Keratinocyte (primary cell): ENCODE measurements around the gene ST6GALNAC6. TPM values are rescaled to one million over a fixed set of nuclear protein-coding genes. Genes with fewer than 3 reads are reported as not detected.
A peak's percentile ranks its signal among the peaks of the same experiment; 100 is the strongest.

Experiments used
- DNase-seq: peaks from one replicate; pipeline ENCODE4 v3.0.0-alpha.2; 2011; ENCODE audit warnings: low read depth, missing footprints, low spot score
- FAIRE-seq: peaks from 2 replicates; lab custom pipeline; 2011; peaks lifted over from hg19 to GRCh38; lab: Jason Lieb, UNC
- H2AFZ ChIP-seq: 2 replicates; pipeline ENCODE4 v1.6.0; 2012; ENCODE audit warnings: low read length, control low read depth, inconsistent platforms; ENCODE audit not compliant: control insufficient read depth
- H3K27ac ChIP-seq: 2 replicates; pipeline ENCODE4 v1.5.1; 2011; ENCODE audit warnings: low read length; ENCODE audit not compliant: control insufficient read depth, insufficient read depth
- H3K27me3 ChIP-seq: 3 replicates; pipeline ENCODE4 v1.6.0; 2011; ENCODE audit warnings: low read length; ENCODE audit not compliant: control insufficient read depth, insufficient read depth; ENCODE audit errors: extremely low read depth
- H3K36me3 ChIP-seq, 2 experiments: 2 replicates in 1 of 2; 3 replicates in 1 of 2; pipeline ENCODE4 v1.5.1; 2011; ENCODE audit warnings: low read length in 2 of 2, mild to moderate bottlenecking in 1 of 2; ENCODE audit not compliant: control insufficient read depth in 2 of 2, insufficient read depth in 2 of 2; ENCODE audit errors: extremely low read depth in 1 of 2
- H3K4me1 ChIP-seq: 3 replicates; pipeline ENCODE4 v1.5.1; 2011; ENCODE audit warnings: low read length; ENCODE audit not compliant: control insufficient read depth, insufficient read depth; ENCODE audit errors: extremely low read depth
- H3K4me2 ChIP-seq: 3 replicates; pipeline ENCODE4 v1.6.0; 2011; ENCODE audit warnings: low read depth, low read length; ENCODE audit not compliant: control insufficient read depth, insufficient read depth; ENCODE audit errors: extremely low read depth
- H3K4me3 ChIP-seq, 3 experiments: fragments of 200-600 bp in 1 of 3; sonication (generic) in 1 of 3; 2 replicates in 2 of 3; 3 replicates in 1 of 3; pipeline ENCODE4 v1.5.1; 2011 to 2016; ENCODE audit warnings: low read length in 3 of 3, mild to moderate bottlenecking in 3 of 3, control low read depth in 2 of 3, inconsistent platforms in 1 of 3, low read depth in 1 of 3, mixed read lengths in 1 of 3, mixed run types in 1 of 3, moderate library complexity in 1 of 3; ENCODE audit not compliant: control insufficient read depth in 2 of 3, insufficient read depth in 2 of 3; ENCODE audit errors: extremely low read depth in 1 of 3
- H3K79me2 ChIP-seq: 2 replicates; pipeline ENCODE4 v1.6.0; 2012; ENCODE audit warnings: low read length; ENCODE audit not compliant: control insufficient read depth, insufficient read depth
- H3K9ac ChIP-seq: 3 replicates; pipeline ENCODE4 v1.6.0; 2011; ENCODE audit warnings: low read length; ENCODE audit not compliant: control insufficient read depth, insufficient read depth; ENCODE audit errors: extremely low read depth
- H3K9me1 ChIP-seq: 3 replicates; pipeline ENCODE4 v1.6.0; 2011; ENCODE audit warnings: low read length; ENCODE audit not compliant: control insufficient read depth, insufficient read depth; ENCODE audit errors: extremely low read depth
- H3K9me3 ChIP-seq: 2 replicates; pipeline ENCODE4 v1.5.1; 2012; ENCODE audit warnings: low read depth, low read length; ENCODE audit not compliant: control insufficient read depth
- H4K20me1 ChIP-seq: 3 replicates; pipeline ENCODE4 v1.6.0; 2011; ENCODE audit warnings: low read length; ENCODE audit not compliant: control insufficient read depth, insufficient read depth; ENCODE audit errors: extremely low read depth
- EZH2 ChIP-seq: IDR thresholded peaks from one replicate; pipeline ENCODE4 v1.6.1; 2012; ENCODE audit warnings: inconsistent platforms, mild to moderate bottlenecking, low read length, moderate library complexity
- dilution Hi-C: fragments of 300-500 bp; cut with MboI; formaldehyde crosslinking; loops from one replicate; pipeline ENCODE4 v1.7.0; 2020; ENCODE audit warnings: low sequenced_read_pairs; ENCODE audit not compliant: extremely low pct_ligation_motif_present
- polyA plus RNA-seq, 5 experiments: library from polyadenylated mRNA; depleted of rRNA in 3 of 5; stranded (reverse) in 3 of 5; stranded (forward) in 1 of 5; unstranded in 1 of 5; fragments of >200 nt; gene quantifications; 1 replicate in 1 of 5; 2 replicates in 3 of 5; 3 replicates in 1 of 5; pipeline versions ENCODE4 v1.2.1 to v1.2.3, GENCODE V29; 2011 to 2012; ENCODE audit warnings: missing spikeins in 2 of 5, low read depth in 1 of 5, low replicate concordance in 1 of 5
- TF ChIP-seq, protein P1 (sequence below), 3 experiments: IDR thresholded peaks in 1 of 3; conservative IDR thresholded peaks in 1 of 3; optimal IDR thresholded peaks in 1 of 3; 2 replicates in 2 of 3; 3 replicates in 1 of 3; pipeline versions ENCODE3 to v1.5.1; 2011; ENCODE audit warnings: low read length in 3 of 3, mild to moderate bottlenecking in 3 of 3, moderate library complexity in 2 of 3, control low read depth in 1 of 3, inconsistent platforms in 1 of 3; ENCODE audit not compliant: insufficient read depth in 2 of 3; ENCODE audit errors: extremely low read depth in 1 of 3

The ST6GALNAC6 gene
- polyA plus RNA-seq, 1 donor (not counting 4 experiments of a cell fraction or from before 2014, with no cell fraction given) = 21.1 TPM

DNA sequence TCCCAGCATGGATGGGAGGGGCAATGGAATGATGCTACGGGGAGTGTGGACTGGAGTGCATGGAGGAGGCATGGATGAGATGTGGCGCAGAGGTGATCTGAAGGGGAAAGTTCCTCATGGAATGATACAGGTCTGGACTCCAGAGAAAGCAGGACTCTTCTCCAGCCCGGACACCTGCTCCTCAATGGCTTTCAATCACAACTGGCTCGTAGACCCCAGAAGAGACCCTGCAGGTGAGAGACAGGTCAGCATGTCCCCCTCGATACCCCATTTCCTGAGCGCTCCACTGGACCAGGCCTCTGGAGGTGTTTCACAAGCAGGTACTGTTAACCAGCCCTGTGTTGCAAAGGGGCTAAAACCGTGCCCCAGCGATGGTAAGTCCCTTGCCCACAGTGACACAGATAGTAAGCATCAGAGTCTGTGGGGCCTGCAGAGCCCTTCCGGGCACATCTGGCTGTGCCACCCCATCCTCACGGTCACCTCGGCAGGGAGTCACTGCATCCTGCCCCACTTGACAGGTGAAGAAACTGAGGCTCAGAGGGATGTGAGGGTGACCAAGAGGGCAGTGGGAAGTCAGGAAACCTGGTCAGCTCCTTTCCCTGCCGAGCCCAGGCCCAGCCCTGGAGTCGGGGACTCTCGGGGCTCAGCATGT lies 43.7 kb upstream of the ST6GALNAC6 start:
- Histone ChIP-seq H3K9me1 (no peaks in the 10 kb centered on the region), H3K4me1 (peaks cover 5% of the 10 kb centered on the region), H3K36me3 (peaks cover 5 to 10% of the 10 kb centered on the region in 2 experiments), H3K4me3 (no peak overlapping the region), H3K79me2 (no peaks in the 10 kb centered on the region), H3K9me3 (no peaks in the 10 kb centered on the region), H2AFZ (no peak overlapping the region), H3K27ac (no peak overlapping the region), H3K4me2 (no peak overlapping the region), H3K9ac (no peak overlapping the region), H3K27me3 (no peaks in the 10 kb centered on the region), H4K20me1 (peaks cover 9% of the 10 kb centered on the region)
- dilution Hi-C loops = loop anchor here (25.0 kb wide), 1 partner anchor 119 kb away; the partner anchor contains the start of genes NAIF1 and SLC25A25
- DNase-seq (no peak), FAIRE-seq (no peak)
- TF ChIP-seq, protein P1, sequence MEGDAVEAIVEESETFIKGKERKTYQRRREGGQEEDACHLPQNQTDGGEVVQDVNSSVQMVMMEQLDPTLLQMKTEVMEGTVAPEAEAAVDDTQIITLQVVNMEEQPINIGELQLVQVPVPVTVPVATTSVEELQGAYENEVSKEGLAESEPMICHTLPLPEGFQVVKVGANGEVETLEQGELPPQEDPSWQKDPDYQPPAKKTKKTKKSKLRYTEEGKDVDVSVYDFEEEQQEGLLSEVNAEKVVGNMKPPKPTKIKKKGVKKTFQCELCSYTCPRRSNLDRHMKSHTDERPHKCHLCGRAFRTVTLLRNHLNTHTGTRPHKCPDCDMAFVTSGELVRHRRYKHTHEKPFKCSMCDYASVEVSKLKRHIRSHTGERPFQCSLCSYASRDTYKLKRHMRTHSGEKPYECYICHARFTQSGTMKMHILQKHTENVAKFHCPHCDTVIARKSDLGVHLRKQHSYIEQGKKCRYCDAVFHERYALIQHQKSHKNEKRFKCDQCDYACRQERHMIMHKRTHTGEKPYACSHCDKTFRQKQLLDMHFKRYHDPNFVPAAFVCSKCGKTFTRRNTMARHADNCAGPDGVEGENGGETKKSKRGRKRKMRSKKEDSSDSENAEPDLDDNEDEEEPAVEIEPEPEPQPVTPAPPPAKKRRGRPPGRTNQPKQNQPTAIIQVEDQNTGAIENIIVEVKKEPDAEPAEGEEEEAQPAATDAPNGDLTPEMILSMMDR (optimal IDR thresholded peaks at IDR 0.05 in 1 of 3, IDR thresholded peaks at IDR 0.05 in 1 of 3, conservative IDR thresholded peaks at IDR 0.05 in 1 of 3; ENCODE audit: extremely low read depth in 1 of 3, insufficient read depth in 2 of 3, low read length in 3 of 3) = no peak
- no peak for TF ChIP-seq EZH2

DNA sequence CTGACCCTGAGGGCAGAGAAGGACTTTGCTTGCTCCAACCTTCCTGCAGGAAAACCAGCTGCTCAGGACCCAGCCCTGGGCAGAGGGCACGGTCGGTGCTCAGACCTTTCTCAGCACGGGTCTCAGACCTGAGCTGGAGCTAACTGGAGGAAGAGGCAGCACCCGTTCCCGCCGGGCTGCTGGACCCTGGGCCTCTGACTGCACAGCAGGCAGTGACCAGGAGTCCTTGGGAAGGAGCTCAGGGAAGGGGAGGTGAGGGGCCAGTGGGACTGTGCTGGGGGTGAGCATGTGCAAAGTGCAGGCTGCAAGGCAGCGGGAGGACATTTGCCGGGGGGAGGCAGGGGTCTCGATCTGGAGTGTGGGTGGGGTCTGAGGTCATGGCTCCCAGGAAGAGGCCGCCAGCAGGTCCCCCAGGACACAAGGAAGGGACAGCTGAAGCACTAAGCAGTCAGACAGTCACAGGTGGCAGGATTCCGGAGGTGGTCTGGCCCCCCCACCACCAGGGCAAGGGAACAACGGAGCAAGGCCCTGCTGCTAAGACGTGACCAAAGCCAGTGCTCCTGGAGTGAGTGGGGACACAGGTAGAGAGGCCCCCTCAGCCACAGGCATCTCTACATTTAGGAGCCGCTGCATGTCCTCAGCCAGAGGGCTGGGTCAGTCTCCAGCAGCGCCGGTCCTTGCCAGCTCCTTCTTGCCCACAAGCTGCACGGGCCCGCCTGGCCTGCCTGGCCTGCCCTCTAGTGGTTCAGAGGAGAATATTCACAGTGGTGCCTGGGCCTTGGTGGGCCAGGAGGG lies 43.0 kb upstream of the ST6GALNAC6 start:
- Histone ChIP-seq H3K36me3 (peaks cover 5 to 10% of the 10 kb centered on the region in 2 experiments), H3K9ac (no peak overlapping the region), H3K4me3 (no peak overlapping the region), H4K20me1 (peaks cover 9% of the 10 kb centered on the region), H3K27me3 (no peaks in the 10 kb centered on the region), H3K4me2 (no peak overlapping the region), H3K79me2 (peaks cover 1% of the 10 kb centered on the region), H3K9me3 (no peaks in the 10 kb centered on the region), H3K4me1 (peaks cover 8% of the 10 kb centered on the region), H2AFZ (no peak overlapping the region), H3K9me1 (no peaks in the 10 kb centered on the region), H3K27ac (no peak overlapping the region)
- FAIRE-seq (no peak), DNase-seq (no peak)
- TF ChIP-seq EZH2 = no peak
- TF ChIP-seq, protein P1 (optimal IDR thresholded peaks at IDR 0.05 in 1 of 3, IDR thresholded peaks at IDR 0.05 in 1 of 3, conservative IDR thresholded peaks at IDR 0.05 in 1 of 3; ENCODE audit: extremely low read depth in 1 of 3, insufficient read depth in 2 of 3, low read length in 3 of 3) = peak in 2 of 3 experiments; percentile 87 to 91
- dilution Hi-C loops = loop anchor here (25.0 kb wide), 1 partner anchor 120 kb away; the partner anchor contains the start of genes NAIF1 and SLC25A25
